ENCODE measurements around the gene ACTG2. TPM values are rescaled to one million over a fixed set of nuclear protein-coding genes. Genes with fewer than 3 reads are reported as not detected.

The ACTG2 gene
- total and polyA plus RNA-seq, 10 donors = 0.60 to 17.6 (median 4.3) TPM

DNA sequence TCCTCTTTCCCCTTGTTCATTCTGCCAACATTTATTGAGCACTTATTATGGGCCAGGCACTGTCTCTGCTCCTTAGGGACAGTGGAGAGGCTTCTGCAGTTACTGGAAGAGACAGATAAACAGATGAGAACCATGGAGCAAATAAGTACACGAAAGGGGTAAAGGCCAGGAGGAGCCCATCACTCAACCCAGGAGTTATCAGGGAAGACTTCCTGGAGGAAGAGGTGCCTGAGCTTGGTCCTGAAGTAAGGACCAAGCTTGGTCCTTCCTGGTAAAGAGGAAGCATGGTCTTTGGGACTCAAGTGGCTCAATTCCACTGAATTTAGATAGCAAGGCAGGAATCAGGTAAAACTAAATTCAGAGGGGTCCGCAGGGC, 1.7 kb downstream of the ACTG2 start:
- Histone ChIP-seq H3K27ac (no peak overlapping the region), H3K27me3 (replicated peaks in 1 of 7) (no peaks in the 10 kb centered on the region), H3K36me3 (no peaks in the 10 kb centered on the region), H3K9me3 (no peaks in the 10 kb centered on the region), H3K4me3 (no peak overlapping the region), H3K4me1 (peaks cover 0 to 13% (median 0%) of the 10 kb centered on the region in 6 donors)
- WGBS, 5 donors = 78 to 97% (median 94%) methylated on average over 2 of the region's 2 CpGs
- TF ChIP-seq POLR2AphosphoS5 (IDR thresholded peaks at IDR 0.05) (no peak), POLR2A (IDR thresholded peaks at IDR 0.05) (no peak)
- TF ChIP-seq, protein P1, sequence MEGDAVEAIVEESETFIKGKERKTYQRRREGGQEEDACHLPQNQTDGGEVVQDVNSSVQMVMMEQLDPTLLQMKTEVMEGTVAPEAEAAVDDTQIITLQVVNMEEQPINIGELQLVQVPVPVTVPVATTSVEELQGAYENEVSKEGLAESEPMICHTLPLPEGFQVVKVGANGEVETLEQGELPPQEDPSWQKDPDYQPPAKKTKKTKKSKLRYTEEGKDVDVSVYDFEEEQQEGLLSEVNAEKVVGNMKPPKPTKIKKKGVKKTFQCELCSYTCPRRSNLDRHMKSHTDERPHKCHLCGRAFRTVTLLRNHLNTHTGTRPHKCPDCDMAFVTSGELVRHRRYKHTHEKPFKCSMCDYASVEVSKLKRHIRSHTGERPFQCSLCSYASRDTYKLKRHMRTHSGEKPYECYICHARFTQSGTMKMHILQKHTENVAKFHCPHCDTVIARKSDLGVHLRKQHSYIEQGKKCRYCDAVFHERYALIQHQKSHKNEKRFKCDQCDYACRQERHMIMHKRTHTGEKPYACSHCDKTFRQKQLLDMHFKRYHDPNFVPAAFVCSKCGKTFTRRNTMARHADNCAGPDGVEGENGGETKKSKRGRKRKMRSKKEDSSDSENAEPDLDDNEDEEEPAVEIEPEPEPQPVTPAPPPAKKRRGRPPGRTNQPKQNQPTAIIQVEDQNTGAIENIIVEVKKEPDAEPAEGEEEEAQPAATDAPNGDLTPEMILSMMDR (IDR thresholded peaks at IDR 0.05 in 8 of 11, conservative IDR thresholded peaks at IDR 0.05 in 3 of 11) = no peak
- intact Hi-C loops (cut with DNase I; ENCODE audit: low total_unique reads) = no loop called here
- DNase-seq = no peak

DNA sequence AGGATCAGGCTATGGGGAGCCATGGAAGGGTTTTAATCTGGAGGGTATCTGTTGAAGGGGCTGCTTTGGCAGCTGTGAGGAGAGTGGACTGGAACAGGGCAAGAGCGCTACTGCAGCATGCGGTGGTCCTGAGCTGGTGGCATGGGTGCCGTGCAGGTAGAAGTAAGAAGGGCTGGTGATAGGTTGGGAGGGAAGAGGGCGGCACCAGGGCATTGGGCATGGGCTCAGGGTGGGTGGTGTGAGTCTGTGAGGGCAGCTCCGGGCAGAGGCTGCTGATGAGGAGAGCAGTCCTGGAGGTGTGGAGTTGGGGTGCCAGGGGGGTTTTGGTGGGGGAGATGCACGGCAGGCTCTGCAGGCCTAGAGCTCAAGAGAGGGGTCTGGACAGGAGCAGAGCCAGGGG, 2.1 kb downstream of the ACTG2 start:
- no peak for DNase-seq
- Histone ChIP-seq H3K4me3 (no peak overlapping the region), H3K36me3 (no peaks in the 10 kb centered on the region)

DNA sequence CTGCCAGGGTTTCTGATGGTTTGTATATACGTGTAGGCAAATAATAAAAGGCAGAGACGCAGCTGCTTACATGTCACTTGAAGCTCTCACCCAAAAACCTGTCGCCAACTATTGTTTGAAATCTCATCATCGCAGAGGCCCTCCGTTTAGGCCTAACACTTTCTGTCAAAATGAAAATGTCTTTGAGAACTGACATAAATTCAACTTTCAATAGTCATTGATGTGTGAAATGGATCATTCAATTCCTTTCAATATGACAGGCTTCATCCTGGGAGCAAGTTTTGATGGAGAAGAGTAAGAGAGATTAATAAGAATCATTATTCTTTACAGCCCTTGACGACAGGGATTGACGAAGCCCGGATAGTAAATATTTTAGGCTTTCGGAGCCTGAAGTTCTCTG, 2.7 kb downstream of the ACTG2 start:
- Histone ChIP-seq H3K36me3 (no peaks in the 10 kb centered on the region), H3K27me3 (replicated peaks in 1 of 7) (no peaks in the 10 kb centered on the region), H3K27ac (no peak overlapping the region), H3K4me3 (no peak overlapping the region), H3K4me1 (peaks cover 0 to 13% (median 0%) of the 10 kb centered on the region in 6 donors), H3K9me3 (no peaks in the 10 kb centered on the region)
- no peak for DNase-seq
- 76 to 90% (median 80%) methylated on average over 9 of the region's 9 CpGs for WGBS, 5 donors
- intact Hi-C loops (cut with DNase I; ENCODE audit: low total_unique reads) = no loop called here
- TF ChIP-seq, protein P1 (IDR thresholded peaks at IDR 0.05 in 8 of 11, conservative IDR thresholded peaks at IDR 0.05 in 3 of 11) = no peak
- no peak for TF ChIP-seq POLR2AphosphoS5 (IDR thresholded peaks at IDR 0.05)
- no peak for TF ChIP-seq POLR2A (IDR thresholded peaks at IDR 0.05)

More for the DNA sequence above, 2.1 kb downstream of the ACTG2 start:
- Histone ChIP-seq H3K27me3 (replicated peaks in 1 of 7) (no peaks in the 10 kb centered on the region), H3K27ac (no peak overlapping the region), H3K9me3 (no peaks in the 10 kb centered on the region), H3K4me1 (peaks cover 0 to 13% (median 0%) of the 10 kb centered on the region in 6 donors)
- 81 to 91% (median 82%) methylated on average over 6 of the region's 6 CpGs for WGBS, 5 donors
- intact Hi-C loops (cut with DNase I; ENCODE audit: low total_unique reads) = no loop called here
- no peak for TF ChIP-seq POLR2AphosphoS5 (IDR thresholded peaks at IDR 0.05)
- TF ChIP-seq, protein P1 (IDR thresholded peaks at IDR 0.05 in 8 of 11, conservative IDR thresholded peaks at IDR 0.05 in 3 of 11) = no peak

DNA sequence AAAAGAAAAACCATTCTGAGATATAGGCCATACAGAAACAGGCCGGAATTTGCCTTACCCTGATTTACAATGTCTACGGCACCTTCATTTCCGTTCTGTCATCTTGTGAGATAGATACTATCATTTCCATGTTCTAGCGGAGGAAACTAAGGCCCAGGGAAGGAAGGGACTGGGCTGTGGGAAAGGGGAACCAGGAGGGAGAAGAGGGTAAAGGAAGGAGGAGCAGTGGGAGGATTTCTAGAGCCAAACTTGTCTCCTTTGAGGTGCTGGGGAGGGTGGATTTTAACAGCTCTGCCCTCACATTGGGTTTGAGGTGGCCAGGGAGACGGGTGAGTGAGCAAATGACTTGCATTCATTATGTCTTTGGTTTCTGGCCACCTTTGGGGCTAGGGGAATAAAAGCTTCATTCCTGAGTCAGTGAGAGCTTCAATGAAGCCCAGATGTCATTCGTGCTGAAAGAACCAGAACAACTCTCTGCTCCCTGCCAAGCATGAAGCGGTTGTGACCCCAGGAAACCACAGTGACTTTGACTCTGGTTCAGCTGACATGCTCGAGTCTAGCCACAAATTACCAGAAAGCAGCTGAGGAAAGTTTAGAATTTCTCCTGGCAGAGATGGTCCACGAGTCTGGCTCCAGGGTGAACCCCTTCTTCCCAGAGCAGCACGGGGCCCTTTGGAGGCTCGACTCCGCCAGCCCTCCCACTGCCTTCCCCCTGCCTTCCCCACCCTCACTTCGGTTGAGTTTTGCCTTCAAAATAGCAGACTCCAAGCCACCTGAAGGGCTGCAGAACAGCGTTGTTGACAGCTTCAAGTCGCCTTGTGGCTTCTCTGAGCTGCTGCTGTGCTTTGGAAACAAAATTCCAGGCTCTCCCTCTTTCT, 3.8 kb downstream of the ACTG2 start:
- H3K9me3 ChIP-seq = no peaks in the 10 kb centered on the region
- TF ChIP-seq, protein P1 (IDR thresholded peaks at IDR 0.05 in 8 of 11, conservative IDR thresholded peaks at IDR 0.05 in 3 of 11) = no peak
- TF ChIP-seq POLR2A (IDR thresholded peaks at IDR 0.05) (no peak), POLR2AphosphoS5 (IDR thresholded peaks at IDR 0.05) (no peak)
- H3K27ac ChIP-seq = peak overlapping the region in 1 of 8 donors; percentile 7
- H3K4me3 ChIP-seq = no peak overlapping the region
- no peaks in the 10 kb centered on the region for H3K36me3 ChIP-seq
- intact Hi-C loops (cut with DNase I; ENCODE audit: low total_unique reads) = no loop called here
- 29 to 49% (median 37%) methylated on average over 15 of the region's 15 CpGs for WGBS, 5 donors
- no peaks in the 10 kb centered on the region for H3K27me3 ChIP-seq (replicated peaks in 1 of 7)
- DNase-seq = no peak
- peaks cover 0 to 13% (median 0%) of the 10 kb centered on the region in 6 donors for H3K4me1 ChIP-seq

All from spleen (tissue), 11 donors.